ENCODE data around the gene SPACA9. TPM values are rescaled to one million over a fixed set of nuclear protein-coding genes. Genes with fewer than 3 reads are reported as not detected.

Gene SPACA9
- total RNA-seq, 1 donor: 3.6 TPM

GRCh38 chr9:132905726-132906125 lies 27.0 kb downstream of the SPACA9 start:
- H3K9me3 ChIP-seq (ENCODE audit: low read depth, low read length): no peaks in the 10 kb centered on the region
- no peak for TF ChIP-seq CTCF (IDR thresholded peaks at IDR 0.05; ENCODE audit: extremely low read depth, low read depth, low read length)
- no peak overlapping the region for H3K4me3 ChIP-seq (ENCODE audit: insufficient read depth, low read length)
- peaks cover 65% of the 10 kb centered on the region for H3K36me3 ChIP-seq (ENCODE audit: insufficient read depth, low read length)
- H4K20me1 ChIP-seq (ENCODE audit: insufficient read depth, low read length): no peaks in the 10 kb centered on the region
- no peak overlapping the region for H2AFZ ChIP-seq (ENCODE audit: low read length)
- H3K79me2 ChIP-seq (ENCODE audit: insufficient read depth, low read length): no peaks in the 10 kb centered on the region
- H3K27me3 ChIP-seq (ENCODE audit: insufficient read depth, low read length): no peaks in the 10 kb centered on the region
- no peak overlapping the region for H3K4me2 ChIP-seq (ENCODE audit: insufficient read depth, low read length)
- no peak overlapping the region for H3K27ac ChIP-seq (ENCODE audit: low read depth, low read length)
- no peak for DNase-seq (ENCODE audit: insufficient read length, low spot score, missing footprints)
- H3K4me1 ChIP-seq (ENCODE audit: insufficient read depth, low read length): no peaks in the 10 kb centered on the region

DNA sequence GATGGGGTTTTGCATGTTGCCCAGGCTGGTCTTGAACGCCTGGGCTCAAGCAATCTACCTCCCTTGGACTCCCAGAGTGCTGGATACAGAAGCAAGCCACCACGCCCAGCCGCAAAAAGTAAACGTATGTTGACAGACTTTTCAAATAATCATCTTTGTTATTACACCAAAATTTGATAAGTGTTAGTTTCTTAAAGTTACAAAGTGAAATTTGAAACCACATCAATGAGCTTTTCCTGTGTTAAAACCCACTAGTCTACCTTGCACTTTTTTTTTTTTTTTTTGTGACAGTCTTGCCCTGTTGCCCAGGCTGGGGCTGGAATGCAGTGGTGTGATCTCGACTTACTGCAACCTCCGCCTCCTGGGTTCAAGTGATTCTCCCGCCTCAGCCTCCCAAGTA lies 29.9 kb downstream of the SPACA9 start:
- H2AFZ ChIP-seq (ENCODE audit: low read length): no peak overlapping the region
- H3K4me2 ChIP-seq (ENCODE audit: insufficient read depth, low read length): no peak overlapping the region
- no peak overlapping the region for H3K4me3 ChIP-seq (ENCODE audit: insufficient read depth, low read length)
- no peak for TF ChIP-seq CTCF (IDR thresholded peaks at IDR 0.05; ENCODE audit: extremely low read depth, low read depth, low read length)
- DNase-seq (ENCODE audit: insufficient read length, low spot score, missing footprints): no peak
- no peaks in the 10 kb centered on the region for H3K4me1 ChIP-seq (ENCODE audit: insufficient read depth, low read length)
- H3K9me3 ChIP-seq (ENCODE audit: low read depth, low read length): no peaks in the 10 kb centered on the region
- H3K27ac ChIP-seq (ENCODE audit: low read depth, low read length): no peak overlapping the region
- H3K79me2 ChIP-seq (ENCODE audit: insufficient read depth, low read length): no peaks in the 10 kb centered on the region
- H4K20me1 ChIP-seq (ENCODE audit: insufficient read depth, low read length): no peaks in the 10 kb centered on the region
- peaks cover 66% of the 10 kb centered on the region for H3K36me3 ChIP-seq (ENCODE audit: insufficient read depth, low read length)
- H3K27me3 ChIP-seq (ENCODE audit: insufficient read depth, low read length): no peaks in the 10 kb centered on the region

DNA sequence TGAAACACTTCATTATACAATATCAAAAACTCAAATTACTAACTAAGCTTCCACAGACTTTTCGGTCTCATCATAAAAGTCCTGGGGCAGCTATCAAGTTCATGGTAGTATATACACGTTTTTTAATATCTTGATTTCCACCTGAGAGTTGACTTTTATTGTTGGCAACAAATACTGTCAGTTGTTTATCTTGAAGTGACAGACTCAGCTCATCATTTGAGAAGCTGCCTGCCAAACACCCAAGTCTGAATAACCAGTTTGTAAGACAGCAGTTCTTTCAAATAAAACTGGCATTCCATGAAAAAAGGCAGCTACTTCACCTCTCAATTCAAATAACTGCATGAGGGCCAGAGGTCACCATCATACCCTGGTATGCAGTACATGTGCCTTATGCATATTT lies 30.6 kb downstream of the SPACA9 start:
- Histone ChIP-seq H4K20me1 (ENCODE audit: insufficient read depth, low read length) (no peaks in the 10 kb centered on the region), H3K4me1 (ENCODE audit: insufficient read depth, low read length) (no peaks in the 10 kb centered on the region), H3K79me2 (ENCODE audit: insufficient read depth, low read length) (no peaks in the 10 kb centered on the region), H3K36me3 (ENCODE audit: insufficient read depth, low read length) (peaks cover 60% of the 10 kb centered on the region), H3K4me2 (ENCODE audit: insufficient read depth, low read length) (no peak overlapping the region), H3K27me3 (ENCODE audit: insufficient read depth, low read length) (no peaks in the 10 kb centered on the region), H3K4me3 (ENCODE audit: insufficient read depth, low read length) (no peak overlapping the region), H3K9me3 (ENCODE audit: low read depth, low read length) (no peaks in the 10 kb centered on the region), H2AFZ (ENCODE audit: low read length) (no peak overlapping the region), H3K27ac (ENCODE audit: low read depth, low read length) (no peak overlapping the region)
- no peak for DNase-seq (ENCODE audit: insufficient read length, low spot score, missing footprints)
- no peak for TF ChIP-seq CTCF (IDR thresholded peaks at IDR 0.05; ENCODE audit: extremely low read depth, low read depth, low read length)

DNA sequence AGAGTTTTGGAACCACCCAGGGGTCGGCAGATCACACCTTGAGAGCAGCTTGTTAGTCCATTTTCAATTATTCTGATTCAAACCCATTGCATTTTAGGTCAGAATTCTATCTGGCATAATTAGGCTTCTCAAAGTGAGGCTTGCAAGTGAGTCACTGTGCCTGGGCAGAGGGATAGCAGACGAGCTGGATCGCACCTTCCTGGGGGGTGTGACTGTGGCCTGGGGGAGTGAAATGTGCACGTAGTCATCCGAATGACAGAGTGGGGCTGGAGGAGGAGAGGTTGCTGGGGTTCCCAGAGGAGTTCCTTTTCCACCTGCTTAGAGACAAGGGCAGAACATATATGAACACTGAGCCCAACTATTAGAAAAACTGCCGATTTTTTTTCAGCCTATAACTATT lies 31.7 kb downstream of the SPACA9 start:
- Histone ChIP-seq H2AFZ (ENCODE audit: low read length) (no peak overlapping the region), H3K36me3 (ENCODE audit: insufficient read depth, low read length) (peaks cover 55% of the 10 kb centered on the region), H3K79me2 (ENCODE audit: insufficient read depth, low read length) (no peaks in the 10 kb centered on the region), H3K4me3 (ENCODE audit: insufficient read depth, low read length) (no peak overlapping the region), H3K4me1 (ENCODE audit: insufficient read depth, low read length) (no peaks in the 10 kb centered on the region), H3K4me2 (ENCODE audit: insufficient read depth, low read length) (no peak overlapping the region), H4K20me1 (ENCODE audit: insufficient read depth, low read length) (no peaks in the 10 kb centered on the region), H3K27ac (ENCODE audit: low read depth, low read length) (no peak overlapping the region), H3K27me3 (ENCODE audit: insufficient read depth, low read length) (no peaks in the 10 kb centered on the region), H3K9me3 (ENCODE audit: low read depth, low read length) (no peaks in the 10 kb centered on the region)
- no peak for TF ChIP-seq CTCF (IDR thresholded peaks at IDR 0.05; ENCODE audit: extremely low read depth, low read depth, low read length)
- no peak for DNase-seq (ENCODE audit: insufficient read length, low spot score, missing footprints)

Data from osteoblast (primary cell).